ENCODE measurements around the gene OR2M3. TPM values are rescaled to one million over a fixed set of nuclear protein-coding genes. Genes with fewer than 3 reads are reported as not detected.
A peak's percentile ranks its signal among the peaks of the same experiment; 100 is the strongest.
"Not testable (repeated sequence)": the region's sequence is repeated elsewhere in the genome, so short reads cannot be mapped to it uniquely, and the experiment has no call there.

OR2M3 gene
- total and polyA plus RNA-seq, 8 donors: under 0.01 TPM; not detected in 7

DNA sequence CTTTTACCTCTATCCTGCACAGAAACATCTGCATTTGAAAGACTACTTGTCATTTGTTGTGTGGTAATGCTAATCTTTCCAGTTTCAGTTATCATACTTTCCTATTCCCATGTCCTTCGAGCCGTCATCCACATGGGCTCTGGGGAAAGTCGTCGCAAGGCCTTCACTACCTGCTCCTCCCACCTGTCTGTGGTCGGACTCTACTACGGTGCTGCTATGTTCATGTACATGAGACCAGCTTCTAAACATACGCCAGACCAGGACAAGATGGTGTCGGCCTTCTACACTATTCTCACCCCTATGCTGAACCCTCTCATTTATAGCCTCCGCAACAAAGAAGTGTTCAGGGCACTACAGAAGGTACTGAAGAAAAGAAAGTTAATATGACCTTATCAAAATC is 42.4 kb downstream of the OR2M3 start:
- WGBS, 2 donors: 70 to 84% methylated on average over 9 of the region's 9 CpGs
- no peak overlapping the region for H3K4me3 ChIP-seq
- no peaks in the 10 kb centered on the region for H3K4me1 ChIP-seq
- no peaks in the 10 kb centered on the region for H3K36me3 ChIP-seq
- TF ChIP-seq, protein P1, sequence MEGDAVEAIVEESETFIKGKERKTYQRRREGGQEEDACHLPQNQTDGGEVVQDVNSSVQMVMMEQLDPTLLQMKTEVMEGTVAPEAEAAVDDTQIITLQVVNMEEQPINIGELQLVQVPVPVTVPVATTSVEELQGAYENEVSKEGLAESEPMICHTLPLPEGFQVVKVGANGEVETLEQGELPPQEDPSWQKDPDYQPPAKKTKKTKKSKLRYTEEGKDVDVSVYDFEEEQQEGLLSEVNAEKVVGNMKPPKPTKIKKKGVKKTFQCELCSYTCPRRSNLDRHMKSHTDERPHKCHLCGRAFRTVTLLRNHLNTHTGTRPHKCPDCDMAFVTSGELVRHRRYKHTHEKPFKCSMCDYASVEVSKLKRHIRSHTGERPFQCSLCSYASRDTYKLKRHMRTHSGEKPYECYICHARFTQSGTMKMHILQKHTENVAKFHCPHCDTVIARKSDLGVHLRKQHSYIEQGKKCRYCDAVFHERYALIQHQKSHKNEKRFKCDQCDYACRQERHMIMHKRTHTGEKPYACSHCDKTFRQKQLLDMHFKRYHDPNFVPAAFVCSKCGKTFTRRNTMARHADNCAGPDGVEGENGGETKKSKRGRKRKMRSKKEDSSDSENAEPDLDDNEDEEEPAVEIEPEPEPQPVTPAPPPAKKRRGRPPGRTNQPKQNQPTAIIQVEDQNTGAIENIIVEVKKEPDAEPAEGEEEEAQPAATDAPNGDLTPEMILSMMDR (IDR thresholded peaks at IDR 0.05): no peak
- intact Hi-C loops (cut with DNase I): no loop called here
- no peak for ATAC-seq
- H3K9me3 ChIP-seq: no peaks in the 10 kb centered on the region
- no peak for DNase-seq
- H3K27ac ChIP-seq: no peak overlapping the region
- H3K27me3 ChIP-seq: no peaks in the 10 kb centered on the region
- no peak for FAIRE-seq

- 10% methylated on average over 14 of the region's 14 CpGs for WGBS, 2 donors
- H3K9me3 ChIP-seq: no peaks in the 10 kb centered on the region
- intact Hi-C loops (cut with DNase I): no loop called here
- H3K36me3 ChIP-seq: no peaks in the 10 kb centered on the region
- no peak overlapping the region for H3K4me3 ChIP-seq
- peak in 2 of 6 donors; percentile 23 to 38 for DNase-seq
- ATAC-seq: peak in 3 of 4 donors; percentile 57 to 63 (median 62)
- FAIRE-seq: no peak
- peaks cover 0 to 4% (median 0%) of the 10 kb centered on the region in 4 donors for H3K27me3 ChIP-seq
- H3K27ac ChIP-seq: no peak overlapping the region
- TF ChIP-seq, protein P1 (IDR thresholded peaks at IDR 0.05): peak in 3 of 4 donors; percentile 25 to 49 (median 40)
- H3K4me1 ChIP-seq: no peaks in the 10 kb centered on the region
Observed at GRCh38 chr1:248243204-248243603, 46.1 kb downstream of the OR2M3 start.

GRCh38 chr1:248259309-248259708 is 62.2 kb downstream of the OR2M3 start:
- FAIRE-seq; H3K27ac ChIP-seq; intact Hi-C loops (cut with DNase I); H3K9me3 ChIP-seq; H3K27me3 ChIP-seq; H3K36me3 ChIP-seq; DNase-seq; ATAC-seq; H3K4me1 ChIP-seq; H3K4me3 ChIP-seq: not testable (repeated sequence)
- 45 to 65% methylated on average over 1 of the region's 1 CpG for WGBS, 2 donors

Other genes with a start within 250 kb of the OR2M3 start
- not detected for gene OR2L8, start 248.4 kb upstream of the OR2M3 start, total RNA-seq
- not detected for gene OR2L8, start 248.4 kb upstream of the OR2M3 start, polyA plus RNA-seq
- gene OR2AK2, start 232.0 kb upstream of the OR2M3 start, total RNA-seq: not detected
- not detected for gene OR2AK2, start 232.0 kb upstream of the OR2M3 start, polyA plus RNA-seq
- not detected for gene OR2L5, start 183.6 kb upstream of the OR2M3 start, total RNA-seq
- gene OR2L5, start 183.6 kb upstream of the OR2M3 start, polyA plus RNA-seq: not detected
- gene OR2L2, start 167.2 kb upstream of the OR2M3 start, total RNA-seq: under 1 TPM in 3 of 6 donors, not detected in 3; 0.03 to 0.06 (median 0.05) TPM
- gene OR2L2, start 167.2 kb upstream of the OR2M3 start, polyA plus RNA-seq: under 1 TPM in 1 of 2 donors, not detected in 1; 0.07 TPM
- gene OR2L3, start 150.4 kb upstream of the OR2M3 start, total RNA-seq: not detected
- gene OR2L3, start 150.4 kb upstream of the OR2M3 start, polyA plus RNA-seq: not detected
- not detected for gene OR2L13, start 102.1 kb upstream of the OR2M3 start, total RNA-seq
- gene OR2L13, start 102.1 kb upstream of the OR2M3 start, polyA plus RNA-seq: not detected
- not detected for gene OR2M5, start 52.1 kb upstream of the OR2M3 start, total RNA-seq
- not detected for gene OR2M5, start 52.1 kb upstream of the OR2M3 start, polyA plus RNA-seq
- not detected for gene OR2M2, start 22.4 kb upstream of the OR2M3 start, total RNA-seq
- not detected for gene OR2M2, start 22.4 kb upstream of the OR2M3 start, polyA plus RNA-seq
- not detected for gene OR2M4, start 34.2 kb downstream of the OR2M3 start, total RNA-seq
- under 1 TPM in 1 of 2 donors, not detected in 1; 0.02 TPM for gene OR2M4, start 34.2 kb downstream of the OR2M3 start, polyA plus RNA-seq
- not detected for gene OR2T33, start 80.7 kb downstream of the OR2M3 start, total RNA-seq
- not detected for gene OR2T33, start 80.7 kb downstream of the OR2M3 start, polyA plus RNA-seq
- gene OR2T12, start 106.2 kb downstream of the OR2M3 start, total RNA-seq: not detected
- not detected for gene OR2T12, start 106.2 kb downstream of the OR2M3 start, polyA plus RNA-seq
- not detected for gene OR2M7, start 127.3 kb downstream of the OR2M3 start, total RNA-seq
- not detected for gene OR2M7, start 127.3 kb downstream of the OR2M3 start, polyA plus RNA-seq
- gene OR14C36, start 151.5 kb downstream of the OR2M3 start, total RNA-seq: not detected
- not detected for gene OR14C36, start 151.5 kb downstream of the OR2M3 start, polyA plus RNA-seq
- gene OR2T4, start 164.4 kb downstream of the OR2M3 start, total RNA-seq: not detected
- not detected for gene OR2T4, start 164.4 kb downstream of the OR2M3 start, polyA plus RNA-seq
- gene OR2T6, start 178.5 kb downstream of the OR2M3 start, total RNA-seq: not detected
- not detected for gene OR2T6, start 178.5 kb downstream of the OR2M3 start, polyA plus RNA-seq
- not detected for gene OR2T1, start 205.8 kb downstream of the OR2M3 start, total RNA-seq
- not detected for gene OR2T1, start 205.8 kb downstream of the OR2M3 start, polyA plus RNA-seq
- gene OR2T2, start 248.4 kb downstream of the OR2M3 start, total RNA-seq: under 1 TPM in 1 of 6 donors, not detected in 5; 0.06 TPM
- gene OR2T2, start 248.4 kb downstream of the OR2M3 start, polyA plus RNA-seq: not detected

All from pancreas (tissue), 10 donors.